HAP-1 (cell line): Measurements from ENCODE around the gene PIP5K1A.

Experiments
- DNase-seq, 2 experiments: peaks; one replicate each; pipeline ENCODE4 v3.0.0-alpha.2; 2016 to 2020; ENCODE audit warnings: low spot score in 2 of 2
- H3K27me3 ChIP-seq: fragments of 250-450 bp; sonication (Bioruptor Pico); 2 replicates; pipeline ENCODE4 v1.5.1; 2020; ENCODE audit warnings: low read depth, mild to moderate bottlenecking, moderate library complexity
- H3K36me3 ChIP-seq: fragments of 250-450 bp; sonication (Bioruptor Pico); replicated peaks from 2 replicates; pipeline ENCODE4 v1.5.1; 2020; ENCODE audit warnings: mild to moderate bottlenecking
- H3K4me1 ChIP-seq: fragments of 250-450 bp; sonication (Bioruptor Pico); 2 replicates; pipeline ENCODE4 v1.5.1; 2020; ENCODE audit warnings: mild to moderate bottlenecking
- H3K4me3 ChIP-seq: fragments of 250-450 bp; sonication (Bioruptor Pico); 2 replicates; pipeline ENCODE4 v1.5.1; 2020; ENCODE audit warnings: mild to moderate bottlenecking, moderate library complexity
- H3K9me3 ChIP-seq: fragments of 250-450 bp; sonication (Bioruptor Pico); 2 replicates; pipeline ENCODE4 v1.5.1; 2020; ENCODE audit warnings: mild to moderate bottlenecking, moderate library complexity
- in situ Hi-C: fragments of 300-500 bp; cut with MboI; formaldehyde crosslinking; loops from 3 replicates; pipeline ENCODE4 v1.14.3; 2020; ENCODE audit warnings: low sequenced_read_pairs, inconsistent platforms, mixed read lengths

PIP5K1A gene

GRCh38 chr1:151198254-151199127 is at the start of gene PIP5K1A:
TSS of gene PIP5K1A (plus strand) at chr1:151198552. CDS start at chr1:151198997, 445 bp downstream.
- in situ Hi-C loops, result no loop called here
- peaks cover 13% of the 10 kb centered on the region for H3K4me1 ChIP-seq
- peak within 1 kb of the TSS; percentile 82 for H3K4me3 ChIP-seq
- H3K36me3 ChIP-seq, result peaks cover 17% of the 10 kb centered on the region
- H3K27me3 ChIP-seq, result no peaks in the 10 kb centered on the region
- peak; percentile 92 to 99 for DNase-seq
- no peaks in the 10 kb centered on the region for H3K9me3 ChIP-seq

- DNase-seq, result peak in 1 of 2 experiments; percentile 31
- Histone ChIP-seq H3K9me3 (no peaks in the 10 kb centered on the region), H3K4me3 (no peak within 1 kb of the TSS), H3K36me3 (peaks cover 8% of the 10 kb centered on the region), H3K27me3 (no peaks in the 10 kb centered on the region), H3K4me1 (no peaks in the 10 kb centered on the region)
- in situ Hi-C loops, result loop anchor here (5.0 kb wide), 1 partner anchor 64 kb away; no protein-coding TSS in a partner anchor
Observed at GRCh38 chr1:151156515-151156819, 41.9 kb upstream of the PIP5K1A start, which contains the start of gene TNFAIP8L2. TSS of gene TNFAIP8L2 (plus strand) at chr1:151156649. CDS start at chr1:151158698, 2,049 bp downstream.

GRCh38 chr1:151157067-151157531 is 41.3 kb upstream of the PIP5K1A start:
- no peaks in the 10 kb centered on the region for H3K27me3 ChIP-seq
- DNase-seq, result no peak
- in situ Hi-C loops, result loop anchor here (5.0 kb wide), 1 partner anchor 65 kb away; no protein-coding TSS in a partner anchor
- no peaks in the 10 kb centered on the region for H3K4me1 ChIP-seq
- peaks cover 8% of the 10 kb centered on the region for H3K36me3 ChIP-seq
- no peak overlapping the region for H3K4me3 ChIP-seq
- H3K9me3 ChIP-seq, result no peaks in the 10 kb centered on the region

- in situ Hi-C loops, result loop anchor here (5.0 kb wide), 1 partner anchor 66 kb away; no protein-coding TSS in a partner anchor
- H3K4me3 ChIP-seq, result no peak overlapping the region
Observed at GRCh38 chr1:151158326-151158725, 40.0 kb upstream of the PIP5K1A start.

GRCh38 chr1:151158751-151159251 is 39.6 kb upstream of the PIP5K1A start:
- in situ Hi-C loops, result loop anchor here (5.0 kb wide), 1 partner anchor 66 kb away; no protein-coding TSS in a partner anchor
- no peak overlapping the region for H3K4me3 ChIP-seq
- no peaks in the 10 kb centered on the region for H3K27me3 ChIP-seq
- no peak for DNase-seq
- H3K9me3 ChIP-seq, result no peaks in the 10 kb centered on the region
- H3K4me1 ChIP-seq, result no peaks in the 10 kb centered on the region
- peaks cover 8% of the 10 kb centered on the region for H3K36me3 ChIP-seq

More at GRCh38 chr1:151158326-151158725, 40.0 kb upstream of the PIP5K1A start:
- Histone ChIP-seq H3K9me3 (no peaks in the 10 kb centered on the region), H3K36me3 (peaks cover 8% of the 10 kb centered on the region), H3K27me3 (no peaks in the 10 kb centered on the region), H3K4me1 (no peaks in the 10 kb centered on the region)
- no peak for DNase-seq

GRCh38 chr1:151159373-151159772 is 39.0 kb upstream of the PIP5K1A start:
- no peaks in the 10 kb centered on the region for H3K9me3 ChIP-seq
- in situ Hi-C loops, result loop anchor here (5.0 kb wide), 1 partner anchor 67 kb away; no protein-coding TSS in a partner anchor
- DNase-seq, result no peak
- no peaks in the 10 kb centered on the region for H3K27me3 ChIP-seq
- H3K36me3 ChIP-seq, result peaks cover 8% of the 10 kb centered on the region
- H3K4me1 ChIP-seq, result no peaks in the 10 kb centered on the region; the same call in 1 of the 2 replicates
- no peak overlapping the region for H3K4me3 ChIP-seq

GRCh38 chr1:151164732-151165280 is 33.5 kb upstream of the PIP5K1A start:
- no peak for DNase-seq
- Histone ChIP-seq H3K4me1 (peaks cover 10% of the 10 kb centered on the region), H3K36me3 (peaks cover 12% of the 10 kb centered on the region), H3K27me3 (no peaks in the 10 kb centered on the region), H3K4me3 (peak overlapping the region; percentile 87), H3K9me3 (no peaks in the 10 kb centered on the region)
- in situ Hi-C loops, result no loop called here

- in situ Hi-C loops, result no loop called here
- peak; percentile 37 to 69 for DNase-seq
- Histone ChIP-seq H3K36me3 (peaks cover 12% of the 10 kb centered on the region), H3K27me3 (no peaks in the 10 kb centered on the region), H3K4me1 (peaks cover 10% of the 10 kb centered on the region), H3K9me3 (no peaks in the 10 kb centered on the region), H3K4me3 (peak overlapping the region; percentile 87)
Observed at GRCh38 chr1:151165281-151165737, 33.0 kb upstream of the PIP5K1A start.

- Histone ChIP-seq H3K36me3 (peaks cover 5% of the 10 kb centered on the region), H3K4me3 (peak within 1 kb of the TSS; percentile 87), H3K4me1 (peaks cover 10% of the 10 kb centered on the region), H3K9me3 (no peaks in the 10 kb centered on the region), H3K27me3 (no peaks in the 10 kb centered on the region)
- DNase-seq, result peak; percentile 97
- in situ Hi-C loops, result no loop called here
Observed at GRCh38 chr1:151165738-151166504, 32.4 kb upstream of the PIP5K1A start, which contains the start of the genes LYSMD1 and SCNM1. TSS of gene LYSMD1 (minus strand) at chr1:151165902. CDS start at chr1:151165258, 644 bp downstream. TSS of gene SCNM1 (plus strand) at chr1:151166144. CDS start at chr1:151166153, 9 bp downstream.

GRCh38 chr1:151166505-151166956 is 31.8 kb upstream of the PIP5K1A start:
- in situ Hi-C loops, result no loop called here
- H3K4me1 ChIP-seq, result peaks cover 10% of the 10 kb centered on the region
- H3K9me3 ChIP-seq, result no peaks in the 10 kb centered on the region
- no peaks in the 10 kb centered on the region for H3K27me3 ChIP-seq
- H3K36me3 ChIP-seq, result peaks cover 4% of the 10 kb centered on the region
- peak overlapping the region; percentile 87 for H3K4me3 ChIP-seq
- DNase-seq, result peak in 1 of 2 experiments; percentile 47

- no peaks in the 10 kb centered on the region for H3K27me3 ChIP-seq
- in situ Hi-C loops, result no loop called here
- DNase-seq, result no peak
- peak overlapping the region; percentile 87 for H3K4me3 ChIP-seq
- H3K4me1 ChIP-seq, result peaks cover 10% of the 10 kb centered on the region
- no peaks in the 10 kb centered on the region for H3K9me3 ChIP-seq
- H3K36me3 ChIP-seq, result peaks cover 4% of the 10 kb centered on the region
Observed at GRCh38 chr1:151167116-151167515, 31.2 kb upstream of the PIP5K1A start.

- no peak for DNase-seq
- H3K9me3 ChIP-seq, result no peaks in the 10 kb centered on the region
- no peaks in the 10 kb centered on the region for H3K27me3 ChIP-seq
- peaks cover 21% of the 10 kb centered on the region for H3K36me3 ChIP-seq
- H3K4me1 ChIP-seq, result peaks cover 4% of the 10 kb centered on the region; the same call in 1 of the 2 replicates
- H3K4me3 ChIP-seq, result no peak overlapping the region
- in situ Hi-C loops, result no loop called here
Observed at GRCh38 chr1:151171190-151171589, 27.2 kb upstream of the PIP5K1A start.
